M059J (cell line): ENCODE data around the gene ATP10B. TPM values are rescaled to one million over a fixed set of nuclear protein-coding genes. Genes with fewer than 3 reads are reported as not detected.

Experiments used
- DNase-seq: peaks from one replicate; pipeline ENCODE4 v3.0.0-alpha.2; 2012; ENCODE audit warnings: low read depth
- total RNA-seq: library from RNA; depleted of rRNA; stranded (reverse); fragments of >200 nt; shearing (Covaris generic); gene quantifications from 2 replicates; pipeline ENCODE4 v1.2.3, GENCODE V29; 2014

Gene ATP10B
- total RNA-seq, 1 experiment from 2014 or later = 0.05 TPM

GRCh38 chr5:160555971-160556631 lies 295.9 kb downstream of the ATP10B start:
- peak; percentile 55 for DNase-seq

GRCh38 chr5:160555581-160555970 lies 296.4 kb downstream of the ATP10B start:
- DNase-seq = no peak

- DNase-seq = no peak
These were observed 301.9 kb downstream of the ATP10B start for GRCh38 chr5:160550075-160550474.

- peak; percentile 73 for DNase-seq
These were observed 302.9 kb downstream of the ATP10B start for GRCh38 chr5:160548949-160549645.

- no peak for DNase-seq
These were observed 304.1 kb downstream of the ATP10B start for GRCh38 chr5:160547872-160548271.

- no peak for DNase-seq
These were observed 304.9 kb downstream of the ATP10B start for GRCh38 chr5:160547061-160547460.

- peak; percentile 28 for DNase-seq
These were observed 306.2 kb downstream of the ATP10B start for GRCh38 chr5:160545832-160546231.

GRCh38 chr5:160543395-160543794 lies 308.6 kb downstream of the ATP10B start:
- DNase-seq = peak; percentile 60

- no peak for DNase-seq
These were observed 309.2 kb downstream of the ATP10B start for GRCh38 chr5:160542840-160543239.

GRCh38 chr5:160542281-160542680 lies 309.7 kb downstream of the ATP10B start:
- peak; percentile 61 for DNase-seq

GRCh38 chr5:160539431-160539830 lies 312.6 kb downstream of the ATP10B start:
- peak; percentile 70 for DNase-seq

GRCh38 chr5:160537940-160538339 lies 314.1 kb downstream of the ATP10B start:
- no peak for DNase-seq

- DNase-seq = peak; percentile 14
These were observed 314.9 kb downstream of the ATP10B start for GRCh38 chr5:160537116-160537515.

GRCh38 chr5:160534914-160535313 lies 317.1 kb downstream of the ATP10B start:
- no peak for DNase-seq

GRCh38 chr5:160534125-160534524 lies 317.9 kb downstream of the ATP10B start:
- no peak for DNase-seq

GRCh38 chr5:160525471-160526261 lies 326.3 kb downstream of the ATP10B start:
- peak; percentile 45 for DNase-seq

GRCh38 chr5:160524827-160525226 lies 327.2 kb downstream of the ATP10B start:
- DNase-seq = peak; percentile 14

- no peak for DNase-seq
These were observed 328.4 kb downstream of the ATP10B start for GRCh38 chr5:160523502-160524163.

GRCh38 chr5:160521392-160521663 lies 330.7 kb downstream of the ATP10B start:
- DNase-seq = no peak

GRCh38 chr5:160520609-160521391 lies 331.2 kb downstream of the ATP10B start:
- DNase-seq = no peak

- peak; percentile 59 for DNase-seq
These were observed 335.1 kb downstream of the ATP10B start for GRCh38 chr5:160516696-160517530.
